PC-3 (cell line): ENCODE data around the gene ALOXE3.

Experiments
- CTCF ChIP-seq: fragments of 300-600 bp; sonication (generic); conservative IDR thresholded peaks from 2 replicates; pipeline ENCODE4 v1.5.1; 2017; ENCODE audit warnings: antibody characterized with exemption, low read depth, mild to moderate bottlenecking, low read length
- EZH2 ChIP-seq: fragments of 300-600 bp; sonication (generic); IDR thresholded peaks from one replicate; pipeline ENCODE4 v1.6.1; 2017; ENCODE audit warnings: antibody characterized with exemption, mild to moderate bottlenecking, low read length; ENCODE audit not compliant: unreplicated experiment
- EZH2phosphoT487 ChIP-seq: fragments of 300-600 bp; sonication (generic); IDR thresholded peaks from 2 replicates; pipeline ENCODE4 v1.6.1; 2018; ENCODE audit warnings: mild to moderate bottlenecking, antibody characterized with exemption, low read length, borderline replicate concordance

GRCh38 chr17:8124350-8125153 is 6.2 kb upstream of the ALOXE3 start:
- TF ChIP-seq CTCF: no peak
- TF ChIP-seq EZH2: no peak
- TF ChIP-seq EZH2phosphoT487: no peak
